Activated CD4-positive, CD25-positive, alpha-beta regulatory T cell (primary cell): ENCODE data around the gene PSMB9.
"Not testable (repeated sequence)": the region's sequence is repeated elsewhere in the genome, so short reads cannot be mapped to it uniquely, and the experiment has no call there.

ENCODE experiments used
- DNase-seq, 4 experiments: peaks; one replicate each; lab custom pipeline; 2025; lab: John Stamatoyannopoulos, UW

PSMB9 gene

GRCh38 chr6:32860674-32861073, 6.7 kb downstream of the PSMB9 start:
- DNase-seq = no peak

- no peak for DNase-seq
Measured at GRCh38 chr6:32862725-32863124, 8.7 kb downstream of the PSMB9 start.

GRCh38 chr6:32865724-32866443, 11.9 kb downstream of the PSMB9 start:
- no peak for DNase-seq

- no peak for DNase-seq
Measured at GRCh38 chr6:32867022-32867477, 13.1 kb downstream of the PSMB9 start.

GRCh38 chr6:32867554-32868256, 13.7 kb downstream of the PSMB9 start:
- no peak for DNase-seq

GRCh38 chr6:32868257-32868788, 14.3 kb downstream of the PSMB9 start:
- peak; percentile 71 to 89 (median 76) for DNase-seq

GRCh38 chr6:32873947-32874346, 20.0 kb downstream of the PSMB9 start:
- not testable (repeated sequence) for DNase-seq

GRCh38 chr6:32876603-32877002, 22.6 kb downstream of the PSMB9 start:
- no peak for DNase-seq

GRCh38 chr6:32879691-32880090, 25.7 kb downstream of the PSMB9 start:
- DNase-seq = no peak

- not testable (repeated sequence) for DNase-seq
Measured at GRCh38 chr6:32880962-32881361, 27.0 kb downstream of the PSMB9 start.

- no peak for DNase-seq
Measured at GRCh38 chr6:32882879-32883250, 28.9 kb downstream of the PSMB9 start.

- DNase-seq = no peak
Measured at GRCh38 chr6:32883789-32884188, 29.8 kb downstream of the PSMB9 start.

- DNase-seq = no peak
Measured at GRCh38 chr6:32885698-32886286, 31.8 kb downstream of the PSMB9 start.

- DNase-seq = no peak
Measured at GRCh38 chr6:32886681-32887383, 32.8 kb downstream of the PSMB9 start.

- no peak for DNase-seq
Measured at GRCh38 chr6:32887616-32888015, 33.6 kb downstream of the PSMB9 start.

GRCh38 chr6:32888576-32888975, 34.6 kb downstream of the PSMB9 start:
- DNase-seq = no peak

- DNase-seq = no peak
Measured at GRCh38 chr6:32889533-32889932, 35.5 kb downstream of the PSMB9 start.

GRCh38 chr6:32890831-32891230, 36.8 kb downstream of the PSMB9 start:
- no peak for DNase-seq

- peak; percentile 75 to 92 (median 82) for DNase-seq
Measured at GRCh38 chr6:32894085-32895005, 40.4 kb downstream of the PSMB9 start.

GRCh38 chr6:32895006-32895345, 41.0 kb downstream of the PSMB9 start:
- no peak for DNase-seq

GRCh38 chr6:32903952-32904351, 50.0 kb downstream of the PSMB9 start:
- DNase-seq = no peak
